Stimulated activated CD8-positive, alpha-beta memory T cell treated with anti-CD3 and anti-CD28 coated beads, Interleukin-2, amount 100 ng/mL, for 48 hours (primary cell): Measurements from ENCODE around the gene LUZP4.
"Not testable (repeated sequence)": the region's sequence is repeated elsewhere in the genome, so short reads cannot be mapped to it uniquely, and the experiment has no call there.

Source experiments
- DNase-seq, 2 donors: peaks; one replicate each; pipeline ENCODE4 v3.0.0-alpha.2; 2020; ENCODE audit warnings: low read depth in 2 of 2

LUZP4 gene

DNA sequence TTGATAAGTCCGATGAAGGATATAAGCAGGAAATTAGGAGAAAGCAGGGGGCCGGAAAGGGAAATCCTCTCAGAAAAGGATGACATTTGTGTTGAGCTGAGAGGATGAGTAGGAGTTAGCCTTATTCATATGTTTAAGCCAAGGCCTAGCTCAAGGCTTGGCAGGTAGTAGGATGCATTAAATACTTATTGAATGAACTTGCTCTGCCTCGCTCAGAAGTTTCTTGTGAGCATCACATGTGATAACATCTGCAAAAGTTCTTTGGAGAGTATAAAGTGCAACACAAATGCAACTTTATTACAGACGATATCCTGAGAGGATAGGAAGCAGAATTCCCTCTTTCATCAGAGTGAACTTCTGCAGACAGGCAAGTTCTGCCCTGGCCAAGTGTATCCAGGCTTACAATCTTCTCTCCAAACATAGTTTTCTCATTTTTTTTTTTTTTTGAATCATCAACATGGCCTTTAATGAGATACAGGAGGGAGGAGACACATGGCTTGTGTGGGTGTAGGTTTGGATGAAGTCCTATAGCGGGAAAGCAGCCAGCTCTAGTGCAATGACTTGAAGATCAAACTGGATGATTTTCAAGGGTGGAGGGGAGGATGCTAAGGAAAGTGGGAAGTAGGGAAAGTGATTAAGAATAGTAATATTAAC lies 48.1 kb downstream of the LUZP4 start:
- DNase-seq = no peak

DNA sequence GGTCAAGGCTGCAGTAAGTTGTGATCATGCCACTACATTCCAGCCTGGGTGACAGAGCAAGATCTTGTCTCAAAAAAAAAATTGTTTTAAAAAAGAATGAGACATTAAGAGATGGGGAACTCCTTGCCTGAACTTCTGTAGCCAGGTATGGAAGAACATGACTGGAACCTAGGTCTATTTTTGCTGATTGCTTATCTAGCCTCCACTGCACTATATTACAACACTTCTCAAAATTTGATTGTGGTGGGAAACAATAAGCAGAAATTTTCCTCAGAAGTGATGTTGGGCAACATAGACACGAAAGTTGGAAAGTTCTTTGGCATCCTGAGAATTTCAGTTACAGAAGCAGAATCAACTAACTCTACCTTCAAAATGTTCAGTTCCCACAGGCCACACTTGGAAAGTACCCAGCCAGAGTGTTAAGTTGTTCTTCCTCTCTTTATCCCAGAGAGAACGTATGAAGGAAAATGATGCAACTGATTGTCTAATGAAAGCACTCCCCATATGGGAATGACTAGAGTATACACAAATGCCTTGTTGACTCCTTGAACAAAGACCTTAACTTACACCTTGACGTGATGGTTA lies 50.0 kb downstream of the LUZP4 start:
- DNase-seq = no peak

GRCh38 chrX:115341421-115341820 lies 51.9 kb downstream of the LUZP4 start:
- DNase-seq = no peak

GRCh38 chrX:115344885-115345614 lies 55.5 kb downstream of the LUZP4 start:
- DNase-seq = no peak

- DNase-seq = no peak
Observed at GRCh38 chrX:115345615-115346014, 56.1 kb downstream of the LUZP4 start.

DNA sequence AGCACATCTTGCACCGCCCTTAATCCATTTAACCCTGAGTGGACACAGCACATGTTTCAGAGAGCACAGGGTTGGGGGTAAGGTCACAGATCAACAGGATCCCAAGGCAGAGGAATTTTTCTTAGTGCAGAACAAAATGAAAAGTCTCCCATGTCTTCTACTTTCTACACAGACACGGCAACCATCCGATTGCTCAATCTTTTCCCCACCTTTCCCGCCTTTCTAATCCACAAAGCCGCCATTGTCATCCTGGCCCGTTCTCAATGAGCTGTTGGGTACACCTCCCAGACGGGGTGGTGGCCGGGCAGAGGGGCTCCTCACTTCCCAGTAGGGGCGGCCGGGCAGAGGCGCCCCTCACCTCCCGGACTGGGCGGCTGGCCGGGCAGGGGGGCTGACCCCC lies 57.2 kb downstream of the LUZP4 start:
- not testable (repeated sequence) for DNase-seq

GRCh38 chrX:115348446-115349225 lies 59.1 kb downstream of the LUZP4 start:
- DNase-seq = no peak

DNA sequence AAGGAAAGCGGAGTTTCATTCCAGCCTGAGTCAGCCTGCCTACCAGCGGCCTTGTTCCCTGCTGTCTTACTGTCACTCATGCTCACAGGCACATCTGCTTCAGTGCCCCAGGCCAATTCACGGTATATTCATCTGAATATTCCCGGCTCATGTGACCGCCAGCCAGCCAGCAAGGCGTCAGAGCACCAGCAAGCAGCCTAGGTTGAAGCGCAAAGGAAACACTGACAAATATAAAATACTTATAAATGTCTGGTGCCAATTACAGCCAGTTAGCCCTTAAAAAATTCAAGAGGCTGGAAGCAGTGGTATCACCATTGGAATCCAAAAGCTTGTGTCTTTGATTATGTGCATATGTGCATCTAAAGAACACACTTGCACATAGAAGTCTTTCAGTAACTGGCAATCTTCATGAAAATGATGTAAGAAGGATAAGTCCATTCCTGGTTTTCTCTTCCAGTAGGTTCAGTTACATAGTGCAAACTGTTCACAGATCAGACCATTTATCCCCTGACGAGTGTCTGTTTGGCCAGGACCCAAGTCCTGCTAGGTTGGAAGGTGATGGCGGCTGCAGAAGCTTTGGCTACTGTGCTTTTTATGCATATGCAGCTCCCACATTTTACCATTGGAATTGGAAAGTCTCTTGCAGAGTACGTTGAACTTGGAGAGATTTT lies 61.3 kb downstream of the LUZP4 start:
- DNase-seq = no peak

DNA sequence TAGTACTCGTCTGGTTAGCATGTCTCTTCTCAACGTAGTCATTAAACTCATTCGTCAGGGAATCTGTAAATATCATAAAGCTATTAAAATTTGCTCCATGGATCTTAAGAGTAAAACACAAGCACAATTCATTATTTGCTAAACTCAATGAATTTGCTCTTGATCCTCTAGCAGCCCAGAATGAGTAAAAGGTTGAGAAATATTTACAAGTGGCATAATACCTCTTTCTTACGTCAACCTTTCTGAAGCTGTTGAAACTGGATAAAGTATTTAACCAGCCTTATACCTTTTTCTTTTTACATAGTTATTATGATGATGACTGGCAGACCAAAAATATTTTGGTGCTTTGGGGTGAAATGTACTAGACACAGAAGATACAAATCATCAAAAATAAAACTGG lies 66.9 kb downstream of the LUZP4 start:
- DNase-seq = no peak
